Ramos (cell line): Measurements from ENCODE around the gene TEKT5.

ENCODE experiments used
- in situ Hi-C: fragments of 300-500 bp; cut with MboI; formaldehyde crosslinking; loops from one replicate; pipeline ENCODE4 v1.14.3; 2022; ENCODE audit warnings: low sequenced_read_pairs; ENCODE audit not compliant: unreplicated experiment

The TEKT5 gene

GRCh38 chr16:10594312-10594950 lies 100.3 kb downstream of the TEKT5 start:
- in situ Hi-C loops: no loop called here

GRCh38 chr16:10592611-10593010 lies 102.1 kb downstream of the TEKT5 start:
- in situ Hi-C loops: no loop called here

- in situ Hi-C loops: no loop called here
Measured at GRCh38 chr16:10590342-10590741, 104.4 kb downstream of the TEKT5 start.

GRCh38 chr16:10589109-10589508 lies 105.6 kb downstream of the TEKT5 start:
- in situ Hi-C loops: no loop called here

GRCh38 chr16:10587622-10588021 lies 107.1 kb downstream of the TEKT5 start:
- in situ Hi-C loops: no loop called here

GRCh38 chr16:10584981-10585438 lies 109.7 kb downstream of the TEKT5 start:
- in situ Hi-C loops: no loop called here

GRCh38 chr16:10583269-10583668 lies 111.5 kb downstream of the TEKT5 start:
- in situ Hi-C loops: no loop called here

- in situ Hi-C loops: no loop called here
Measured at GRCh38 chr16:10581507-10581906, 113.2 kb downstream of the TEKT5 start.

GRCh38 chr16:10580883-10581247 lies 113.9 kb downstream of the TEKT5 start:
- in situ Hi-C loops: no loop called here

GRCh38 chr16:10579965-10580882 lies 114.5 kb downstream of the TEKT5 start, which contains the start of gene EMP2:
Gene EMP2, minus strand, starts transcription at chr16:10580598. Its CDS starts 32,981 bp downstream, at chr16:10547617.
- in situ Hi-C loops: no loop called here

GRCh38 chr16:10579575-10579964 lies 115.2 kb downstream of the TEKT5 start:
- in situ Hi-C loops: no loop called here

GRCh38 chr16:10578474-10579316 lies 116.0 kb downstream of the TEKT5 start:
- in situ Hi-C loops: no loop called here
